ENCODE measurements around the gene LDLRAD3. TPM values are rescaled to one million over a fixed set of nuclear protein-coding genes. Genes with fewer than 3 reads are reported as not detected.

Gene LDLRAD3
- total RNA-seq, 1 experiment from 2014 or later = 19.0 TPM

GRCh38 chr11:36016263-36016662 is 72.4 kb downstream of the LDLRAD3 start:
- Histone ChIP-seq H3K4me3 (replicated peaks in 1 of 2; ENCODE audit: low read depth in 1 of 2, low read length in 2 of 2) (no peak overlapping the region), H4K20me1 (ENCODE audit: insufficient read depth) (no peaks in the 10 kb centered on the region), H3K9ac (ENCODE audit: low read length) (no peak overlapping the region), H3K79me2 (ENCODE audit: insufficient read depth, low read length) (peaks cover 30% of the 10 kb centered on the region; the same call in 1 of the 2 replicates), H3K9me2 (ENCODE audit: insufficient read depth) (no peaks in the 10 kb centered on the region), H3K4me2 (ENCODE audit: low read length) (no peak overlapping the region), H3K27me3 (ENCODE audit: insufficient read depth, low read length) (no peaks in the 10 kb centered on the region), H3K4me1 (ENCODE audit: control insufficient read depth in 1 of 2, insufficient read depth in 2 of 2, low read length in 2 of 2) (peaks cover 0 to 8% of the 10 kb centered on the region in 2 experiments; a peak in 1 of 4 replicates), H3K36me3 (ENCODE audit: control insufficient read depth in 1 of 2, insufficient read depth in 2 of 2, low read length in 2 of 2) (no peaks in the 10 kb centered on the region), H3K9me3 (ENCODE audit: control insufficient read depth in 1 of 2, insufficient read depth in 1 of 2, low read depth in 1 of 2, low read length in 2 of 2) (no peaks in the 10 kb centered on the region), H2AFZ (ENCODE audit: low read depth, low read length, poor library complexity, severe bottlenecking) (no peak overlapping the region), H3K27ac (ENCODE audit: low read depth, low read length) (no peak overlapping the region)
- no peak for DNase-seq (ENCODE audit: low read depth, low spot score)
- TF ChIP-seq POLR2AphosphoS5 (IDR thresholded peaks at IDR 0.05; ENCODE audit: low read depth, low read length) (no peak), SP1 (IDR thresholded peaks at IDR 0.05; ENCODE audit: low read depth) (no peak), CBX3 (IDR thresholded peaks at IDR 0.05; ENCODE audit: low read depth) (no peak), SRF (IDR thresholded peaks at IDR 0.05; ENCODE audit: low read depth) (no peak), JUND (IDR thresholded peaks at IDR 0.05) (no peak), SIN3A (IDR thresholded peaks at IDR 0.05; ENCODE audit: low read depth) (no peak)
- TF ChIP-seq, protein P1, sequence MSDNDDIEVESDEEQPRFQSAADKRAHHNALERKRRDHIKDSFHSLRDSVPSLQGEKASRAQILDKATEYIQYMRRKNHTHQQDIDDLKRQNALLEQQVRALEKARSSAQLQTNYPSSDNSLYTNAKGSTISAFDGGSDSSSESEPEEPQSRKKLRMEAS (IDR thresholded peaks at IDR 0.05) = no peak
- ChIA-PET POLR2A (no interaction called here), CTCF (no interaction called here), RAD21 (ENCODE audit: low non-redundant PET in 1 of 2, low total read pairs in 2 of 2, uncharacterized antibody in 2 of 2, unreplicated experiment in 2 of 2) (no interaction called here)
- intact Hi-C loops (cut with micrococcal nuclease) = no loop called here
- no TSS peak for BruUV-seq (replicated peaks)
- ATAC-seq = no peak

DNA sequence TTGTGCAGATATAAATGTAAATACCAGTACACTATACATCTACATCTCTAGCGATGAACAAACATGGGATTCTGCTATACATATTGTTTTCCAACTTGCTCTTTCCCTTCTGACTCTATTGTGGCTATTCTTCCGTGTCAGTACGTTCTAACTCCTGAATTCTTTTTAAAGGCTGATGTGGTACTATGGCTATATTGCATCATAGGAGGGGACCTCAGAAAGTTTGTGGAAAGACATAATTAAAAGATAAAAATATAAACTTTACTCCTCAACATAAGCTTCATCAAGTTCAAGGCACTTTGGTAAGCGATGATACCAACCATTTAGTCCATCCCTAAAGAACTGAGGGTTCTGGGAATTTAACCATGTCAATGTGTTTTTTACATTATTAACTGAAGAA is 72.8 kb downstream of the LDLRAD3 start:
- no peak overlapping the region for H3K4me2 ChIP-seq (ENCODE audit: low read length)
- ChIA-PET POLR2A (no interaction called here), CTCF (interaction anchor here (1.0 kb wide), 1 partner anchor 195 kb away, joined by 3 read pairs; no protein-coding TSS in a partner anchor), RAD21 (ENCODE audit: low non-redundant PET in 1 of 2, low total read pairs in 2 of 2, uncharacterized antibody in 2 of 2, unreplicated experiment in 2 of 2) (no interaction called here)
- peaks cover 30% of the 10 kb centered on the region; the same call in 1 of the 2 replicates for H3K79me2 ChIP-seq (ENCODE audit: insufficient read depth, low read length)
- DNase-seq (ENCODE audit: low read depth, low spot score) (no peak), ATAC-seq (no peak)
- no peak overlapping the region for H3K9ac ChIP-seq (ENCODE audit: low read length)
- no peak overlapping the region for H3K27ac ChIP-seq (ENCODE audit: low read depth, low read length)
- no TSS peak for BruUV-seq (replicated peaks)
- H3K36me3 ChIP-seq (ENCODE audit: control insufficient read depth in 1 of 2, insufficient read depth in 2 of 2, low read length in 2 of 2) = no peaks in the 10 kb centered on the region
- peaks cover 0 to 8% of the 10 kb centered on the region in 2 experiments; a peak in 1 of 4 replicates for H3K4me1 ChIP-seq (ENCODE audit: control insufficient read depth in 1 of 2, insufficient read depth in 2 of 2, low read length in 2 of 2)
- H3K9me3 ChIP-seq (ENCODE audit: control insufficient read depth in 1 of 2, insufficient read depth in 1 of 2, low read depth in 1 of 2, low read length in 2 of 2) = no peaks in the 10 kb centered on the region
- H3K9me2 ChIP-seq (ENCODE audit: insufficient read depth) = no peaks in the 10 kb centered on the region
- intact Hi-C loops (cut with micrococcal nuclease) = no loop called here
- no peak overlapping the region for H2AFZ ChIP-seq (ENCODE audit: low read depth, low read length, poor library complexity, severe bottlenecking)
- H3K27me3 ChIP-seq (ENCODE audit: insufficient read depth, low read length) = no peaks in the 10 kb centered on the region
- H3K4me3 ChIP-seq (replicated peaks in 1 of 2; ENCODE audit: low read depth in 1 of 2, low read length in 2 of 2) = no peak overlapping the region
- H4K20me1 ChIP-seq (ENCODE audit: insufficient read depth) = no peaks in the 10 kb centered on the region
- TF ChIP-seq ZBTB33 (IDR thresholded peaks at IDR 0.05; ENCODE audit: extremely low read depth, insufficient replicate concordance, low read length) (no peak), TCF7L2 (IDR thresholded peaks at IDR 0.05; ENCODE audit: borderline replicate concordance, extremely low read depth, insufficient read depth, insufficient read length) (no peak), POLR2AphosphoS5 (IDR thresholded peaks at IDR 0.05; ENCODE audit: low read depth, low read length) (no peak), YY1 (IDR thresholded peaks at IDR 0.05; ENCODE audit: extremely low read depth, insufficient replicate concordance, low read depth, low read length) (no peak), ZNF274 (IDR thresholded peaks at IDR 0.05; ENCODE audit: low read depth, low read length) (no peak), CTCF (IDR thresholded peaks at IDR 0.05 in 2 of 3, conservative IDR thresholded peaks at IDR 0.05 in 1 of 3; ENCODE audit: borderline replicate concordance in 1 of 3, insufficient read depth in 1 of 3, low read depth in 2 of 3, low read length in 2 of 3) (no peak), ATF3 (IDR thresholded peaks at IDR 0.05) (no peak), ZFX (IDR thresholded peaks at IDR 0.05) (no peak), SIN3A (IDR thresholded peaks at IDR 0.05; ENCODE audit: low read depth) (no peak), EZH2 (IDR thresholded peaks at IDR 0.05) (no peak), EGR1 (IDR thresholded peaks at IDR 0.05; ENCODE audit: low read depth) (no peak), FOSL1 (IDR thresholded peaks at IDR 0.05; ENCODE audit: low read depth) (no peak)
- TF ChIP-seq, protein P1 (IDR thresholded peaks at IDR 0.05) = no peak
